Measurements from ENCODE around the gene CYLC2.

DNA sequence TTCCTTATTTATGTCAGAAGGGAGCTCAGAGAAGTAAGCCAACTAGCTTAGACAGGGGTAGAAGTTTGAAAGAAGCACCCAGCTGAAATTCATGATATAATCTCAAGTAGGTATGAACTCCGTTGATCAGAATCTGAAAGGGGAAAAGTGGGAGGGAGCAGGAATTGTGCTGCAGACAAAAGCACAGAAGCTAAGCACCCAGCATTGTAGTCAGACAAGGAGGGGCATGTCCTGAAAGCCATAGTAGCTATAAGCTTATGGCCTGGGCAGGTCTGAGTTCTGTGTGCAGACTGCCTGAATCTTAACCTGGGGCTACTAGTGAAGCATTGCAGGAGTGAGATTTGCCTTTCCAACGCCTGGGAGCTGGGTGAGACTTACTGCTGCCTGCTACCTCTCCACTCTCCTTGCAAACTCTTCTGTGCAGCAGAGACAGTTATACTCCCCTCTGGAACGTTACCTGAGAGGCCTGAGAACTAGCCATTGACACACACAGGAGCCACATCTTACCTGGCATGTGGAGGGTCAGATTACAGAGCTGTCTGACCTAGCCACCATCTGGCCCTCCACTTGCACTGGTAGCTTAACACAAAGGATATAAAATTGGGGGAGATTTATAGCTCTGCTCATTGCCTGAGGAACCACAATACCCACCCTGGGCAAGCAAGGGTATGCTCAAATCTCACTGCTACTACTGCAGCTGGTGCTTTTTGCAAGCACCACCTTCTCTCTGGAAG is 9.8 kb upstream of the CYLC2 start:
- TF ChIP-seq GATA3 (IDR thresholded peaks at IDR 0.05; ENCODE audit: low read depth, low read length) (no peak), GATA2 (IDR thresholded peaks at IDR 0.05; ENCODE audit: low read depth, low read length) (no peak)
